ENCODE results near the gene SNRPA1. TPM values are rescaled to one million over a fixed set of nuclear protein-coding genes. Genes with fewer than 3 reads are reported as not detected.
A peak's percentile ranks its signal among the peaks of the same experiment; 100 is the strongest.
"Not testable (repeated sequence)": the region's sequence is repeated elsewhere in the genome, so short reads cannot be mapped to it uniquely, and the experiment has no call there.

Gene SNRPA1
- total RNA-seq, 1 donor from 2014 or later, result 33.2 TPM

- DNase-seq (ENCODE audit: low spot score), result no peak
Measured at GRCh38 chr15:101295607-101296161, 636 bp upstream of the SNRPA1 start.

GRCh38 chr15:101293122-101293521, 1.9 kb downstream of the SNRPA1 start:
- DNase-seq (ENCODE audit: low spot score), result no peak

DNA sequence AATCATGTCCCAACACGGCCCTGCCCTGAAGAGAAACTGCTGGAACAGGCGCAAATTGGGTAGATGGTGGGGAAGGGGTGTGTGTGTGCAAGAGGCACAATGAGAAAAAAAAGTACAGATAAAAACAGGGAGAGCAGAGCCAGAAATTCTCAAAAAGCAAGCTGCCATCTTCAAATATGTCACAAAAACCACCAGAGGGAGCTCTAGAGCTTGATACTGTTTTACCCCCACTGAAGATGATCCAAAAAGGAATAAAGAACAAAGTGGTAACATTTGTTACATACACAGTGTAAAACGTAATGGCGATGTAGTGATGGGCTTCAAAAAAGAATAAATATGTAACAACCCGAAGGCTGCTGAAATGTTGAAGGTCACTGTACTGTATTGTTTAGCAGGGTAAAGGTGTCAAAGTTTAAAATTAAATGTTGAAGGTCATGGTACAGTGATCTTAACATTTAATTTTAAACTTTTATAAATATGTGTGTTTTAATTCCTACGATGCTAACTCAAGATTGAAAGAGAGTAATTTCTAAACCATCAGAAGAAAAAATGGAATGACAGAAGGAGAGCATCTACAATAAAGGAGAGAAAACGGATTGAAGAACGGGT, 6.0 kb downstream of the SNRPA1 start:
- DNase-seq (ENCODE audit: low spot score), result no peak

DNA sequence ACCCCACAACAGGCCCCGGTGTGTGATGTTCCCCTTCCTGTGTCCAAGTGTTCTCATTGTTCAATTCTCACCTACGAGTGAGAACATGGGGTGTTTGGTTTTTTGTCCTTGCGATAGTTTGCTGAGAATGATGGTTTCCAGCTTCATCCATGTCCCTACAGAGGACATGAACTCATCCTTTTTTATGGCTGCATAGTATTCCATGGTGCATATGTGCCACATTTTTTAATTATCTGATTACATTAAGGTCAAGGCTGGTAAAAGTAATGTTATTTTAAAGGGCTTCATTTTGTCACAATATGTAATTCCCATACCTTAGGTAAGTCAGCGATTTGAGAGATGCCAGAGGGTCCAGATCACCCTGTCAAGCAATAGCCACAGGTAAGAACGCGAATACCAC, 7.7 kb downstream of the SNRPA1 start:
- DNase-seq (ENCODE audit: low spot score), result not testable (repeated sequence)

GRCh38 chr15:101286471-101287114, 8.5 kb downstream of the SNRPA1 start:
- DNase-seq (ENCODE audit: low spot score), result no peak

- DNase-seq (ENCODE audit: low spot score), result no peak
Measured at GRCh38 chr15:101283931-101284330, 11.1 kb downstream of the SNRPA1 start.

DNA sequence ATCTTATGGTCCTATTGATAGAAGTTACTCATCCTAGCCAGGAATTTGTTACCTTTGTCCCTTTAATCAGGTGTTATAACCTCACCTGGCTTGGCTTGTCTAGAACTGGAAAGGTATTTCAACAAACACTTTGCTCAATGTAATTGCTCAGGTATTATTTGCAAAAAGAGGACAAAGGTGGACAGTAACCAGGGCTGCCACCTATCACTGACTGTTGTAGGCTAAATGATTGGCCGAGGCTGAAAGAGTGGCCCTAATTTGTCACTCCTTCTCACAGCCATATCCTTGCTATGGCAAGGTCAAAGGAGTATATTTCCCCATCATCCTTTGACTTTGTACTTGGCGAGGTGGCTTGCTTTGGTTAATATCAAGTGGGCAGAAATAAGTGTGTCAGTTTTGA, 15.0 kb downstream of the SNRPA1 start:
- DNase-seq (ENCODE audit: low spot score), result peak; percentile 53

GRCh38 chr15:101277943-101278564, 17.0 kb downstream of the SNRPA1 start:
- no peak for DNase-seq (ENCODE audit: low spot score)

DNA sequence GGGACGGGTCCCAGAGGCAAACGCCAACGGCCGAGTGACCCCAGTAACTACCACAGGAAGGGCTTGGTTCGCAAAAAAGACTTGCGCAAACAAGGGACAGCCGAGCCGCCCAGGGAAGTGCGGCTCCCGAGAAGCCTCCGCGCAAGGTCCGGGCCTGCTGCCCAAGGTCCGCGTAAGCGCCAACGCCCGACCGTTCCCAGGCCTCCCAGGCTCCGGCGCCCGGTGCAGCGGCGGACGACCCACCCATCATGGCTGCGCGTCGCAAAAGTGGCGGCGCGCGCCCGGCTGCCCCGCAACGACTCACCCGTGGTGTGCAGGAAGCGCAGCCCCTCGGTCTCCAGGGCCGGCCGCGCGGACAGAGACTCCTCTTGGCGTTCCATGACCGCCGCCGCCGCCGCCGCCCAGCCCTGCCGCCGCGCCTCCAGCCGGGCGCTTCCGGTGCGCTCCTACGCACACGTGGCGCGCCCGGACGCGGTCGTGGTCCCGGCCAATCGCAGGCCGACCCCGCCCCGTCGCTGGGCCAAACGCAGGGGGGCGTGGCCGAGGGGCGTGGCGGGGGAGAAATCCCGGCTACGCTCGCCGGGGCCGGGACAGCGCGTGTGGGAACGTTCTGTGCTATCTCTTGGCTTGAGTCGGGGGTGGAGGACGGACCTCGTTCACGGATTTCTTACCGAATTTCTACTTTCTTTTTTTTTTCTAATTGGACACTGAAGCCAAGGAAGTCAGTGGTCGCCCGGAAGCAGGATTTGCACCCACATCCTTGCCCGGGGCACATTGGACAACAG, 17.8 kb downstream of the SNRPA1 start, which contains the start of gene SELENOS:
Gene SELENOS (minus strand): TSS at position 448 of the 785 bp plus-strand sequence. CDS start 68 bp downstream, at position 380.
- peak; percentile 90 for DNase-seq (ENCODE audit: low spot score)

GRCh38 chr15:101276501-101277037, 18.5 kb downstream of the SNRPA1 start:
- DNase-seq (ENCODE audit: low spot score), result no peak

- no peak for DNase-seq (ENCODE audit: low spot score)
Measured at GRCh38 chr15:101275018-101275417, 20.0 kb downstream of the SNRPA1 start.

DNA sequence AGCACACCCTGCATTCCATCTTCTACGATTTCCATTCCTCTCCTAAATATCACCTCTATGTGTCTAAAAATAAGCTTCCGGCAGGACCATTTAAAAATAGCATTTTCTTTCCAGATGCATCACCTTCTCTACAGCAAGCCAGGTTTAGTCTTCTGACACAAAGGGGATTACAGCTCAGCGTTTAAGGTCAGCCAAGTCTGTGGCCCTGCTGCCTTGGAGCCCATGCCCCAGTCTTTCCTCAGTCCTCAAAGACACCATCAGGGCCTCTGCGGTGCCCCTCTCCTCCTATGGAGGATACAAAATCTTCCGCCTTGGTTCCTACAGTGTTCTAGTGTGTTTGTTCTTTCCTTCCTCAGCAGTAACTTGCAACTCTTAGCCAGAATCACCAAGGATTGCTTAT, 21.5 kb downstream of the SNRPA1 start:
- DNase-seq (ENCODE audit: low spot score), result no peak

DNA sequence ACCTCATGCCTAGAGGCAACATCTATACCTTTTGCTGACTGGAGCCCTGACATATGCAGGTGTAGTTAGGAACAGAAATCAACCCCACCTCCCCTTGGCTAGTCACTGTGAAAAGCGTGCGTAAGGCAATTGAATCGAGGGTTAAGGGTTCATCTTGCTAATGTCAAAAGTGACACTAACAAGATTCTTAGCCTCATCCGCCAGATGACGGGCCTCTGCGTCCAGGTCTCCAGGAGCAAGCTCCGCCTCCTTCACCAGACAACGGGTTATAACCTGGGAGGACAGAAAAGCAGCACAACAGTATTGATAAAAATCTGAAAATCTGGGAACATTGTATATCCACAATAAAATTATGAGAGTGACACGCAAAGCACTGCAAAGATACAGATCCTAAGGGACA, 22.5 kb downstream of the SNRPA1 start:
- DNase-seq (ENCODE audit: low spot score), result no peak

DNA sequence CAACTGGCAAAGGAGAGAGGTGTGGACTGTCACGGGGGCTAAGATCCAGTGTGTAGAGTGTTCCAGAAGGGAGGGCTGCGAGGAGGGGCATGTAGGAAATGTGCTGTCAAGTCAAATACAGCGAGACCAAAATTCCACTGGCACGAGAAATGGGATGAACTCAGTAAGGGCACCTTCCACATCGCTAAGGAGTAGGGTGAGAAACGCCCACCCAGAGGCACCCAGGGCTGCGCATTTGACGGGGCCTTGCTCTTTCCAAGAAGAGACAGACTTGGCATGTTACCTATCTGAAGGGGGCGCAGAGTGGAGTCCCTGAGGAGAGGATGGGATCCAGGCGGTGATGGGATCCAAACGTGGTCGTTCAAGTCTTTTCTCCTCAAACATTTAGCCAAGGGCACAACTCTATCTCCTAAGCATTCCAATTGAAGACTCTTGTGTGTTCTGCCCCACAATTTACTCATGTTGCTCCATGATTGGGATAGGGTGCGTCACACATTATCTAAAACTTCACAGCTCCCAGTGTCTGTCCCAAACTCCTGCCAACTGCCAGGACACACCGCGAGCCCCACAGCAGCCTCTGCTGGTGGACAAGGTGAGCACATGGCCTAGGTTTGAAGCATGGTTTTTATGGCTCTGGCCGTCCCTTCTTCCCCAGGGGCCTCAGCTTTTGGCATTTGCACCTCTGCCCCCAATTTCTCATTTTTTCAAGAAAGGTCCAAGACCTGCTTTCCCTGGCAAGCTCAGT, 25.4 kb downstream of the SNRPA1 start:
- DNase-seq (ENCODE audit: low spot score), result no peak

DNA sequence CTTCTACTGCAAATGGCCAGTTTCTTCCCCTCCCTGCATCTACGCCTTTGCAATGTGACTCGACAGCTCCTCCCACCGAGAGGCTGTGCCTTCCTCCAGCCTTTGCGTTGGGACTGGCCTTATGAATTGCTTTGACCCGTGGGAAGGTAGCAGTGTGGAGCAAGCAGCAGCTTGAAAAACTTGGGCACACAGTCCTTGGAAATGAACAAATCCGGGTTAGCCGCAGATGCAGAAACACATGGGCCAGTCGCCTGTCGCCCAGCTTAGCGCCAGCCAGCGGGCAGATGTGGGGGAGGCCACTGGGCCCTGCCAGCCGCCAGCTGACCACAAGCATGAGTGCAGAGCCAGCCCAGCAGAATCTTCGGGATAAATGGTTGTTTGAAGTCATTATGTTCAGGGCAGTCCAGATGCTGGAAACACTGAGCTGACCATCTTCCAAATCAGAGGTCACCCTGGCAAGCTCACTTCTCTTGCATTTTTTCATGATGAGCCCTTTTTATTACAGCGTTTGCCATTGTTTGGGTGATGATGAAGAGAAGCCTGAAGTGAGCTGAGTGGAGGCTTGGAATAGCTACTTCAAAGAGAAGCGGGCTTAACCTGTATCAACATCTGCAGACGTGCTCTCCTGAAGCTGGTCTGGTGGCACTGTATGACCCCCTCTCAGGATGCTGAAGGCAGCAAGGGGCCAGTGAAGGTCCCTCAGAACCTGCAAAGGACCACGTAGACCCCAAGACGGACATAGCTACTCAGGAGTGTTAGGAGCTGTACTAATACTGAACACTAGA, 27.5 kb downstream of the SNRPA1 start:
- peak; percentile 21 for DNase-seq (ENCODE audit: low spot score)

DNA sequence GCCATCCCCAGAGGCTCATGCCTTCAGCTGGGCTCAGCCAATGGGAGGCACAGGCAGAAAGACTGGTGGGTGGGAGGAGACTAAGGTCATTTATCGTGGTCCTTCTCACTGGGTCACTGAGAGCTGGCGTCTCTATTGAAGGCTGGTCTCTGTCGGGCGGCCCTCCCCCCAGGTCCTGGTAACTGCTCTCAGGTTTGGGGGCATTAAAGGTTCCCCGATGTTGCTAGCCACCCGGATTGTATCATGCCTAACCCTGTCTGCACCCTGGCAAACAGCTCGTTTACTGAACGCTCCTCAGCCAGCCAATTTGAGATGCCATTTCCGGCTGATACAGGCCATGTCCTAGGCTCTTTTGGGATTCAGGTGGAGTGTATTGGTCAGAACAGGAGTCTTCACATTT, 28.3 kb downstream of the SNRPA1 start:
- DNase-seq (ENCODE audit: low spot score), result no peak

- DNase-seq (ENCODE audit: low spot score), result no peak
Measured at GRCh38 chr15:101266034-101266433, 29.0 kb downstream of the SNRPA1 start.

- no peak for DNase-seq (ENCODE audit: low spot score)
Measured at GRCh38 chr15:101264911-101265641, 30.0 kb downstream of the SNRPA1 start.

DNA sequence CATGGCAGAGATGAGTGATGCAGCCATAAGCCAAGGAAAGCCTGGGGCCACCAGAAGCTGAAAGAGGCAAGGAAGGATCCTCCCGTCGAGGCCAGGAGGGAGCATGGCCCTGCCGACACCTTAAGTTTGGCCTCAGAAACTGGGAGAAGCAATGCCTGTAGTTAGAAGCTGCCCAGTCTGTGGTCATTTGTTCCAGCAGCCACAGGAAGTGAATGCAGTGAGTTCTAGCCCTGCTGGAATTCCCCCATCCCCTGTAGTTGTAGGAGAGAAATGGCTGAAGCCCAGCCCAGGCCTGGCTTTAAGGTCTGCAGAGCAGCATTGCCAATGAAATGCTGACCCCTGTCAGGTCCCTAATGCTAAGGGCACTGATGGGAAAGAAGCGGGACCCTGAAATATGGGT, 31.0 kb downstream of the SNRPA1 start:
- DNase-seq (ENCODE audit: low spot score), result no peak

- DNase-seq (ENCODE audit: low spot score), result no peak
Measured at GRCh38 chr15:101262551-101262950, 32.5 kb downstream of the SNRPA1 start.

All from mucosa of gallbladder (tissue), 1 donor.